ENCODE results near the gene DOCK4. TPM values are rescaled to one million over a fixed set of nuclear protein-coding genes. Genes with fewer than 3 reads are reported as not detected.

Gene DOCK4
- total and polyA plus RNA-seq, 7 donors = 3.0 to 28.5 (median 14.1) TPM

DNA sequence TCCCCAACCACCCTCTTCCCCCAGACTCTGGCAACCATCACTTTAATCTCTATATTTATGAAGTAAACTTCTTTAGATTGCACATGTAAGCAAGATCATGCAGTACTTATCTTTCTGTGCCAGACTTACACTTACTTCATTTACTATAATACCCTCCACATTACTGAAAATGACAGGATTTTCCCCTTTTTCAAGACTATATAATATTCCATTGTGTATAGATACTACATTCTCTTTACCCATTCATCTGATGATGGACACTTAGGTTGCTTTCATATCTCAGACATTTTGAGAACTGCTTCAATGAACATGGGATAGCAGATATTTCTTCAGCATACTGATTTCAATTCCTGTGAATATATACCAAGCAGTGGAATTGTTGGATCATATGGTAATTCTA lies 4.4 kb downstream of the DOCK4 start:
- no peaks in the 10 kb centered on the region for H3K9me3 ChIP-seq
- no peak for DNase-seq
- no peak overlapping the region for H3K4me3 ChIP-seq
- no peaks in the 10 kb centered on the region for H3K27me3 ChIP-seq
- H3K27ac ChIP-seq = no peak overlapping the region
- H3K36me3 ChIP-seq = no peaks in the 10 kb centered on the region
- H3K4me1 ChIP-seq = peaks cover 0 to 20% (median 11%) of the 10 kb centered on the region in 4 donors
- intact Hi-C loops (cut with DNase I) = no loop called here
- TF ChIP-seq CTCF (IDR thresholded peaks at IDR 0.05) (no peak), EP300 (IDR thresholded peaks at IDR 0.05) (no peak), POLR2A (IDR thresholded peaks at IDR 0.05) (no peak), POLR2AphosphoS5 (IDR thresholded peaks at IDR 0.05) (no peak)

GRCh38 chr7:112201411-112201810 lies 4.8 kb downstream of the DOCK4 start:
- no peak overlapping the region for H3K27ac ChIP-seq
- no peak for TF ChIP-seq CTCF (IDR thresholded peaks at IDR 0.05)
- TF ChIP-seq POLR2AphosphoS5 (IDR thresholded peaks at IDR 0.05) = no peak
- TF ChIP-seq POLR2A (IDR thresholded peaks at IDR 0.05) = no peak
- no peak for TF ChIP-seq EP300 (IDR thresholded peaks at IDR 0.05)
- H3K4me3 ChIP-seq = no peak overlapping the region
- no peak for DNase-seq
- intact Hi-C loops (cut with DNase I) = no loop called here
- H3K27me3 ChIP-seq = no peaks in the 10 kb centered on the region
- H3K9me3 ChIP-seq = no peaks in the 10 kb centered on the region
- 86 to 87% methylated on average over 6 of the region's 6 CpGs for WGBS, 2 donors
- peaks cover 0 to 20% (median 11%) of the 10 kb centered on the region in 4 donors for H3K4me1 ChIP-seq
- H3K36me3 ChIP-seq = no peaks in the 10 kb centered on the region

- no peak for DNase-seq
- Histone ChIP-seq H3K9me3 (no peaks in the 10 kb centered on the region), H3K36me3 (no peaks in the 10 kb centered on the region), H3K27me3 (no peaks in the 10 kb centered on the region), H3K4me1 (peaks cover 0 to 18% (median 11%) of the 10 kb centered on the region in 4 donors), H3K4me3 (no peak overlapping the region), H3K27ac (no peak overlapping the region)
- WGBS, 2 donors = 94 to 95% methylated on average over 1 of the region's 1 CpG
- intact Hi-C loops (cut with DNase I) = no loop called here
- TF ChIP-seq POLR2AphosphoS5 (IDR thresholded peaks at IDR 0.05) = no peak
- TF ChIP-seq CTCF (IDR thresholded peaks at IDR 0.05) = no peak
- no peak for TF ChIP-seq POLR2A (IDR thresholded peaks at IDR 0.05)
- TF ChIP-seq EP300 (IDR thresholded peaks at IDR 0.05) = no peak
Observed at GRCh38 chr7:112199672-112200071, 6.5 kb downstream of the DOCK4 start.

- 82 to 84% methylated on average over 2 of the region's 2 CpGs for WGBS, 2 donors
- intact Hi-C loops (cut with DNase I) = no loop called here
- no peaks in the 10 kb centered on the region for H3K27me3 ChIP-seq
- H3K4me3 ChIP-seq = no peak overlapping the region
- H3K27ac ChIP-seq = no peak overlapping the region
- no peak for DNase-seq
- no peaks in the 10 kb centered on the region for H3K36me3 ChIP-seq
- H3K4me1 ChIP-seq = peaks cover 0 to 13% (median 10%) of the 10 kb centered on the region in 4 donors
- no peaks in the 10 kb centered on the region for H3K9me3 ChIP-seq
- TF ChIP-seq POLR2AphosphoS5 (IDR thresholded peaks at IDR 0.05) (no peak), EP300 (IDR thresholded peaks at IDR 0.05) (no peak), CTCF (IDR thresholded peaks at IDR 0.05) (no peak), POLR2A (IDR thresholded peaks at IDR 0.05) (no peak)
Observed at GRCh38 chr7:112199035-112199655, 7.1 kb downstream of the DOCK4 start.

- H3K27me3 ChIP-seq = no peaks in the 10 kb centered on the region
- WGBS, 2 donors = 79 to 84% methylated on average over 6 of the region's 6 CpGs
- peaks cover 0 to 2% (median 0%) of the 10 kb centered on the region in 4 donors for H3K9me3 ChIP-seq
- intact Hi-C loops (cut with DNase I) = no loop called here
- no peaks in the 10 kb centered on the region for H3K36me3 ChIP-seq
- TF ChIP-seq POLR2AphosphoS5 (IDR thresholded peaks at IDR 0.05) (peak in 1 of 4 donors; percentile 27), EP300 (IDR thresholded peaks at IDR 0.05) (no peak)
- DNase-seq = no peak
- H3K4me1 ChIP-seq = peaks cover 0 to 15% (median 9%) of the 10 kb centered on the region in 4 donors
- no peak overlapping the region for H3K27ac ChIP-seq
- H3K4me3 ChIP-seq = no peak overlapping the region
Observed at GRCh38 chr7:112197322-112197721, 8.9 kb downstream of the DOCK4 start.
